Fibroblast of lung (primary cell): Measurements from ENCODE around the gene UNC13D.

Experiments
- EZH2 ChIP-seq: IDR thresholded peaks from 2 replicates; pipeline ENCODE4 v1.5.1; 2012; ENCODE audit warnings: low read length, control low read depth, mild to moderate bottlenecking; ENCODE audit errors: missing control alignments
- TF ChIP-seq, protein P1 (sequence below), 2 donors: IDR thresholded peaks in 1 of 2; conservative IDR thresholded peaks in 1 of 2; 1 replicate in 1 of 2; 2 replicates in 1 of 2; pipeline ENCODE4 v1.5.1; 2011 to 2012; ENCODE audit warnings: low read length in 2 of 2, control low read depth in 1 of 2, inconsistent platforms in 1 of 2, low read depth in 1 of 2, mild to moderate bottlenecking in 1 of 2

DNA sequence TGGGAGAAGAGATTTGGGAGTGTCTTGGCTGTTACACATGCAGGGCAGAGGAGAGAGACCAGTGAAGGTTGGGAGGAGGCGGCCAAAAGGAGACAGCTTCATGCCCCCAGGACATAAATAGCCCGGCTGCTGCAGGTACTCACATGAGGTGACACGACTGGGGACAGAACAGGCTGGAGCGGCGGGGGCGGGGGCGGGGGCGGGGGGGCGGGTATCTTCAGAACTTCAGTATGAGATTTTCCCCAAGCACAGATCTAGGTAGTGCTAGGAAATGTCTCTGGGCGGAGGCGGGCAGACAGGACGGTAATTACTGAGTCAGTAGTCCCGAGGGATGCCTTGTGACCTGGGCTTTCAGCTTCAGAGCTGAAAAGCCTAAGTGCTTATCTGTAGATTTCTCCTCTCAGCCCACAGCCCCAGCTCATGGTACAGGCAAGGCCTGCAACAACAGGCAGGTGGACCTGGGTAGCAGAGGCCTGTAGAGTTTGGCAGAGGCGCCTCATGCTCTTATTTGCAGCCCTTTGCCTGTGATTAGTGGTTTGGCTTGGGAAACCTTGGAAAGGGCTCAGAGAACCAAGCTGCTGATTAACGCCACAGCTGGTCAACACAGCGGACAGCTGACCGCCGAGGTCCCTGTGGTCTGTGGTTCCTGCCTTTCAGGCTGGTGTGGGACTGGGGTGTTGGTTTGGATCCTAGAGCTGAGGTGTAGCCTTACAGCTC is 35.1 kb downstream of the UNC13D start:
- TF ChIP-seq EZH2: no peak
- TF ChIP-seq, protein P1, sequence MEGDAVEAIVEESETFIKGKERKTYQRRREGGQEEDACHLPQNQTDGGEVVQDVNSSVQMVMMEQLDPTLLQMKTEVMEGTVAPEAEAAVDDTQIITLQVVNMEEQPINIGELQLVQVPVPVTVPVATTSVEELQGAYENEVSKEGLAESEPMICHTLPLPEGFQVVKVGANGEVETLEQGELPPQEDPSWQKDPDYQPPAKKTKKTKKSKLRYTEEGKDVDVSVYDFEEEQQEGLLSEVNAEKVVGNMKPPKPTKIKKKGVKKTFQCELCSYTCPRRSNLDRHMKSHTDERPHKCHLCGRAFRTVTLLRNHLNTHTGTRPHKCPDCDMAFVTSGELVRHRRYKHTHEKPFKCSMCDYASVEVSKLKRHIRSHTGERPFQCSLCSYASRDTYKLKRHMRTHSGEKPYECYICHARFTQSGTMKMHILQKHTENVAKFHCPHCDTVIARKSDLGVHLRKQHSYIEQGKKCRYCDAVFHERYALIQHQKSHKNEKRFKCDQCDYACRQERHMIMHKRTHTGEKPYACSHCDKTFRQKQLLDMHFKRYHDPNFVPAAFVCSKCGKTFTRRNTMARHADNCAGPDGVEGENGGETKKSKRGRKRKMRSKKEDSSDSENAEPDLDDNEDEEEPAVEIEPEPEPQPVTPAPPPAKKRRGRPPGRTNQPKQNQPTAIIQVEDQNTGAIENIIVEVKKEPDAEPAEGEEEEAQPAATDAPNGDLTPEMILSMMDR (conservative IDR thresholded peaks at IDR 0.05 in 1 of 2, IDR thresholded peaks at IDR 0.05 in 1 of 2; ENCODE audit: low read depth in 1 of 2, low read length in 2 of 2): no peak
